Fibroblast of mammary gland (primary cell): Measurements from ENCODE around the gene TMEM234.

Experiments used
- DNase-seq: peaks from one replicate; pipeline ENCODE4 v3.0.0-alpha.2; 2010; ENCODE audit warnings: low read depth
- H3K4me3 ChIP-seq: 2 replicates; pipeline ENCODE4 v1.5.1; 2011; ENCODE audit warnings: low read depth, mild to moderate bottlenecking, low read length, moderate library complexity; ENCODE audit not compliant: control insufficient read depth
- CTCF ChIP-seq: conservative IDR thresholded peaks from 2 replicates; pipeline ENCODE4 v1.5.1; 2011; ENCODE audit warnings: low read depth, low read length, inconsistent platforms; ENCODE audit not compliant: control insufficient read depth, insufficient read depth

The TMEM234 gene

GRCh38 chr1:32199043-32199716 is 23.0 kb downstream of the TMEM234 start:
- DNase-seq = no peak
- no peak overlapping the region for H3K4me3 ChIP-seq
- TF ChIP-seq CTCF = no peak

- no peak for TF ChIP-seq CTCF
- H3K4me3 ChIP-seq = no peak overlapping the region
- DNase-seq = no peak
These were observed 23.7 kb downstream of the TMEM234 start for GRCh38 chr1:32198237-32199042.

- H3K4me3 ChIP-seq = no peak overlapping the region
- DNase-seq = no peak
- no peak for TF ChIP-seq CTCF
These were observed 24.3 kb downstream of the TMEM234 start for GRCh38 chr1:32197837-32198236.

GRCh38 chr1:32197074-32197473 is 25.1 kb downstream of the TMEM234 start:
- no peak for DNase-seq
- H3K4me3 ChIP-seq = no peak overlapping the region
- TF ChIP-seq CTCF = no peak

- no peak overlapping the region for H3K4me3 ChIP-seq
- no peak for TF ChIP-seq CTCF
- peak; percentile 54 for DNase-seq
These were observed 26.0 kb downstream of the TMEM234 start for GRCh38 chr1:32195972-32196823.

- DNase-seq = no peak
- no peak overlapping the region for H3K4me3 ChIP-seq
- no peak for TF ChIP-seq CTCF
These were observed 26.6 kb downstream of the TMEM234 start for GRCh38 chr1:32195531-32195930.
